ENCODE data around the gene H2AZ2.
"Not testable (repeated sequence)": the region's sequence is repeated elsewhere in the genome, so short reads cannot be mapped to it uniquely, and the experiment has no call there.

Gene H2AZ2

GRCh38 chr7:44870336-44870735 lies 22.4 kb upstream of the H2AZ2 start:
- not testable (repeated sequence) for ATAC-seq

DNA sequence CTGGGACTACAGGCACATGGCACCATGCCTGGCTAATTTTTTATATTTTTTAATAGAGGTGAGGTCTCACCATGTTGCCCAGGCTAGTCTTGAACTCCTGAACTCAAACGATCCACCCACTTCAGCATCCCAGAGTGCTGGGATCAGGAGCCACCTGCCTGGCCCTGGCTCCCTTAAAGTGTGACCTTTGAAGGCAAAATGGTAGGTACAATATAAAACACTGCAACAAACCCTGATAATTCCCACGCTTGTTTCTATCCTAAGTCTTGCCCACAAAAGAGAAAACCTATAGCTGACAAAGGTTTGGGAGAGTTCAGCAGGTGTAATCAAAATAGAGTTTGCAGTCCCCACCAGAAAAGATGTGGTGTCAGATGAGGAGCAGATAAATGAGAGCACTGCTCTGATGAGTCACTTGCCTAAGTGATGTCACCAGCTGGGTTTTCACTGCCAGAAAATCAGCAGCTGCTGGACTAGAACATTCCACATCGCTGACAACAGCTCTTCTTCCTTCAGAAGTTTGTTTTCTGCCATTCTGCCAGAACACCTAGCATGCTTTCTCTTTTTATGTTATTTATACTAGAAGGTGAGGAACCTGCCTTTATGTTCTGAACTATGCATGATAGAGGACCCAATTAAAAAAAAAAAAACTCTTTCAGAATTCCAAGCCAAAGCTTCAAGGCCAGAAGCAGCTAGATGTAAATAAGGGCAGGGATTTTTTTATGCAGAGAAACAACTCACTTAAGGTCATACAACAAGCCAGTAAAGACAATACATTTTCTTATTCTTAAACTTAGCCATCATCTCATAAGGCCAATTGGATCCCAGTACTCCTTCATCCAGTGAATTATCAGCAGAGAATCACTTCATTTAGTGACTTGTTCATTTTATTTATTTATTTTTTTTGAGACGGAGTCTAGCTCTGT lies 19.4 kb upstream of the H2AZ2 start:
- ATAC-seq = peak; percentile 80

DNA sequence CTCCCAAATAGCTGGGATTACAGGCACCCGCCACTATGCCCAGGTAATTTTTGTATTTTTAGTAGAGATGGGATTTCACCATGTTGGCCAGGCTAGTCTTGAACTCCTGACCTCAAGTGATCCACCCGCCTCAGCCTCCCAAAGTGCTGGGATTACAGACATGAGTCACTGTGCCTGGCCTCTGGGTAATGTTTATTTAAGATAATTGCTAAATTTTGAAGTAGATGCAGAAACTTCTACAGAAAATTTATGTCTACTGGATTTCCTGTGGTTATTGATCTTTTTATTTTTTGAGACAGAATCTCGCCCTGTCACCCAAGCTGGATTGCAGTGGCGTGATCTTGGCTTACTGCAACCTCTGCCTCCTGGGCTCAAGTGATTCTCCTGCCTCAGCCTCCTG lies 14.1 kb upstream of the H2AZ2 start:
- ATAC-seq = not testable (repeated sequence)

DNA sequence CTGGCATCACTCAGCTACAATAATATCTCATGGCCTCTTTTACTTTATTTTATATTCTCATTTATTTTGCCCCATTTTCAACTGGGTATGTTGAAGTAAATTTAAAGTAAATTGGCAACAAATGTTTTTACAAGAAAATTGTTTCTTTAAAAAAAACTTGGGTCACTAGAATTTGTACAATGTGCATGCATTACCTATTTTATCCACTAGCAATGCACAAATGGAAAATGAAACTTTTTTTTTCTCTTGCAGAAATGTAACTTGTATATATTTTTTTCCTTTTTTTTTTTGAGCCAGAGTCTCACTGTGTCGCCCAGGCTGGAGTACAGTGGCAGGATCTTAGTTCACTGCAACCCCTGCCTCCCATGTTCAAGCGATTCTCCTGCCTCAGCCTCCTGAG lies 10.3 kb upstream of the H2AZ2 start:
- no peak for ATAC-seq

- ATAC-seq = no peak
These were observed 6.9 kb upstream of the H2AZ2 start for GRCh38 chr7:44854644-44855364.

DNA sequence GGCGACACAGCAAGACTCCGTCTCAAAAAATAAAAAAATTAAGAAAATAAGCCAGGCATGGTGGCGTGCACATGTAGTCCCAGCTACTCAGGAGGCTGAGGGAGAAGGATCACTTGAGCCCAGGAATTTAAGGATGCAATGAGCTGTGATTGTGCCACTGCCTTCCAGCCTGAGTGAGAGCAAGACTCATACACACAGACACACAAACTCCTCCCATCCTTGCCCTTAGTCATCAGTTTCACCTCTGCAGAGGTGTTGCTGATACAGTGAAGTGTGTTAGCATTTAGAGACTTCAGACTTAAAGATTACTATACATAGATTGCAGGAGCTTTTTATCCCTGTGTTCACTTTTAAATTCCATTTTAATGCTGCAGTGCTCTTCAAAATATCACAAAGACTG lies 5.5 kb upstream of the H2AZ2 start:
- peak; percentile 69 for ATAC-seq

GRCh38 chr7:44852590-44852989 lies 4.7 kb upstream of the H2AZ2 start:
- ATAC-seq = no peak

- no peak for ATAC-seq
These were observed 2.1 kb upstream of the H2AZ2 start for GRCh38 chr7:44849885-44850544.

GRCh38 chr7:44849259-44849884 lies 1.5 kb upstream of the H2AZ2 start:
- ATAC-seq = no peak

GRCh38 chr7:44847509-44847919 lies 373 bp downstream of the H2AZ2 start:
- ATAC-seq = peak; percentile 64 to 72

GRCh38 chr7:44846816-44847508 lies 925 bp downstream of the H2AZ2 start:
- peak; percentile 6 to 9 for ATAC-seq

GRCh38 chr7:44846390-44846789 lies 1.5 kb downstream of the H2AZ2 start:
- ATAC-seq = not testable (repeated sequence)

- no peak for ATAC-seq
These were observed 2.4 kb downstream of the H2AZ2 start for GRCh38 chr7:44845451-44845850.

GRCh38 chr7:44843440-44843839 lies 4.4 kb downstream of the H2AZ2 start:
- not testable (repeated sequence) for ATAC-seq

DNA sequence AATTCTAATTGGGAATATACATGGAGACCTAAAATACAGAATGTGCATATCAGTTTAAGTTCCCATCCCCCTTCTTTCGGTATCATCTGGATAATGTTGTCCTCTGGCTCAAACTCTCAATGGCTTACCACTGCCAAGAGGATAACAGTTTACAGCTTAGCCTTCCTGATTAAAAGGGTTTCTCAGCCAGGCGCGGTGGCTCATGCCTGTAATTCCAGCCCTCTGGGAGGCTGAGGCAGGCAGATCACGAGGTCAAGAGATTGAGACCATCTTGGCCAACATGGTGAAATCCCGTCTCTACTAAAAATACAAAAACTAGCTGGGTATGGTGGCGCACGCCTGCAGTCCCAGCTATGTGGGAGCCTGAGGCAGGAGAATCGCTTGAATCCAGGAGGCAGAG lies 5.2 kb downstream of the H2AZ2 start:
- not testable (repeated sequence) for ATAC-seq

DNA sequence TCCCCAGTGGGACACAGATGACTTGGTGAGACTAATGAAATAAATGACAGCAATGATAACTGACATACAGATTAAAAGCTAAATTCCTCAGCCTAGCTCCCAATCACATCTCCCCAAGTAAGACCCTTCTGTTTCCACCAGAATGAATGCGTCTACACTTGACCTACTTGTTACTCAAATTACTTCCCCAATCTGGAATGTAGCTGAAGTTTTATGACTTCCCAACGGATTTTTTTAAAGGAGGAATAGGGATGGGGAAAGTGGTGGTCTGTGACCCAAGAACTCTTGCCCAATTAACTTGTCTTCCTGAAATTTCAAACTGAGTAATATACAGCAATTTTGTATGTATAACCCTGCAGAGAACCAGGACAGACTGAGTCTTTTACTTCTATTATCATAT lies 9.1 kb downstream of the H2AZ2 start:
- ATAC-seq = no peak

DNA sequence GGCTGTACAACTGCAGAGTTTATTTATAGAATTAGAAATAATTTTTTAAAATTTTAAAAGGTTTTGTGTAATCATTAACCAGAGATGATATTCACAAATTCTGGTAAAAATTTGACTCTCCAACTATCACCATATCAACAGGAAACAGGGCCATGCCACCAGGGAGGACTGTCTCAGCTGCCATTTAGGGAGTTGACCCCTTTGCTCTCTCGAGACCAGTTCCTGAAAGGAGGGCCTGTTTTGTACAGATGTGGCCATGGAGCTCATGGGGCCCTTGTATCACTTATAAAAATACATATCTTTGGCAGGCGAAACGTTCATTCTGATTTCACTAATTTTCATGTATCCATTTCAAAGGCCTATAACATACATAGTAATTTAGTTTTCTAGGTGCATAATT lies 20.3 kb downstream of the H2AZ2 start:
- no peak for ATAC-seq

GRCh38 chr7:44824894-44825526 lies 22.9 kb downstream of the H2AZ2 start:
- ATAC-seq = no peak

DNA sequence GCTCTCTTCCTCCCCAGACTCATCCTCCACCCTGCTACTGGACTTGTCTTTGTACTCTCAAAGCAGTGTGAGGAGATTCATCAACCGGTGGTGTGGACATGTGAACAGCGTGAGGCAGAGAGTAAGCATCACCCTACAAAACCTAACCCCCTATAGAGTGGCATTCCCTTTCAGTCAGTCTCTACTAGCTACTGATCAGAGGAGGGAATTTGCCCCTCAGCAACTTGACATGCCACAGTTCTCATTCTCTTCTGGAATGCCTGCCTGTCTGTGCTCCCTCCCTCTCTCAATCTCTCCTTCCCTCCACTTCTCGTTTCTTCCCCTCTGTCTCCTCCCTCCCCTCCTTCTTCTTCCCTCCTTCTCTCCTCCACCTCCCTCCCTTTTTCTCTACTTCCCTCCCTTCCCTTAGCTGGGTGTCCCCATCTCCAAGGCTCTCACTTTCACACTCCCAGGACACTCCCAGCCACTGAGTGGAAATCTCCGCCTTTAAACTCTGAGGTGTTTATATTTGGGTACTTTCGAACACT lies 24.6 kb downstream of the H2AZ2 start:
- no peak for ATAC-seq

GRCh38 chr7:44819292-44819691 lies 28.6 kb downstream of the H2AZ2 start:
- no peak for ATAC-seq

GRCh38 chr7:44814919-44815318 lies 33.0 kb downstream of the H2AZ2 start:
- ATAC-seq = no peak

GRCh38 chr7:44811571-44811970 lies 36.3 kb downstream of the H2AZ2 start:
- no peak for ATAC-seq
